Forelimb muscle (tissue), 1 donor: ENCODE results near the gene FKBP2. TPM values are rescaled to one million over a fixed set of nuclear protein-coding genes. Genes with fewer than 3 reads are reported as not detected.
A peak's percentile ranks its signal among the peaks of the same experiment; 100 is the strongest.

ENCODE experiments used
- DNase-seq: peaks from one replicate; pipeline ENCODE4 v3.0.0-alpha.2; 2013; ENCODE audit warnings: low read depth
- polyA plus RNA-seq: library from polyadenylated mRNA; unstranded; fragments of 120-200 nt; gene quantifications from one replicate; pipeline ENCODE4 v1.2.1, GENCODE V29; 2013; ENCODE audit not compliant: insufficient read length

Gene FKBP2
- polyA plus RNA-seq, result 43.2 TPM

DNA sequence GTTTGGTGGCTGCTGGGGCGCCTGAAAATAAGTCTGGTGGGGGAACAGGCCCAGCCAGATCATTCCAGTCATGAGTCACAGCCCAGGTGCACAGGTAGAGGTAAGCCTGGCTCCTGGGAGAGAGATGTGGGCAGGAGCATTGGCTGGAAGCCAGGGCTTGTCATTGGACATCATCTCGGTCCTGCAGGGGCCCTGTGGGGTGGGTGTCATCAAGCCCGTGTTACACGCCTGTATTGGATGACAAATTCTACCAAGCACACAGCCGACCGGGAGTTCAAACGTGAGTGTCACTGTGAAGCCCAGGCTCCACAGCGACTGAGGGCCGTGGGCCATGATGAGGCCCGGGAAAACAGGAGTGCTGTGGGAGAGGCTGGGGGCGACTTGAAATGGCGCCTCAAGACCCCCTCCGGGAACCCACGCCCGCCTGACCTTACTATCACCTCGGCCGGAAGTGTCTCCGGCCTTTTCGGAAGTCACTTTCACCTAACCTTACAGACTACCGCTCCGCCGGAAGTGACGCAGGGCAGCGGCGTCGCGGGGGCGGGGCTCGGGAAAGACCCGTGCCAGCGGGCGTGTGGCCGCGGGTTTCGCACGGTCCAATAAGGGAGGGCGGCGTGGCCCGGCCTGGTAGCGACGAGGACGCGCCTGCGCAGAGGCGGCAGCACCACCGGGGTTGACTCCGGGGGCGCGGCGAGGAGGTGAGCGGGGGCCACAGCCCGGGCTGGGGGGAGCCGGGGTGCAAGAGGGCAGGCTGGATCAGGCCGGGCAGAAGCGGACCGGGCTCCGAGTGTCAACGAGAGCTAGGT is at the start of gene FKBP2:
FKBP2 (plus strand) TSS at position 661 of the 806 bp plus-strand sequence. CDS start 1,293 bp downstream, outside the sequence.
- DNase-seq, result peak; percentile 80

DNA sequence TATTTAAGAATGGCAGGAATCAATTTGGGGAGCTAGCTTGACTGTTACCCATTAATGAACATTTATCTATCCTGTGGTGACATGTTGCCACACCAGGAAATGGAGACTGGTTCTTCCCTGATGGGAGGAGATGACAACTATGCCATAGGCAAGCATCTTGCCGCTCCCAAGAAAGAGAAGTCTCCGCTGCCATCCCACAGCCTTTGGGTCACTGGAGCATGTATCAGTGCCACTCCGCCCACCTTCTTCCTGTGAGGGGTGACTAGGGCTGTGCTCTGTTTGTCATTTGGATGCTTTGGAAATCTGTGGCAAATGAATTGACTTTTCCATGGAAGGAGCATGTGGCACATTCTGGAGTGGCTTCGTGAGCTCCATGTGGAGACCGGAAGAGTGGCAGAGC is 48.5 kb upstream of the FKBP2 start:
- DNase-seq, result no peak

DNA sequence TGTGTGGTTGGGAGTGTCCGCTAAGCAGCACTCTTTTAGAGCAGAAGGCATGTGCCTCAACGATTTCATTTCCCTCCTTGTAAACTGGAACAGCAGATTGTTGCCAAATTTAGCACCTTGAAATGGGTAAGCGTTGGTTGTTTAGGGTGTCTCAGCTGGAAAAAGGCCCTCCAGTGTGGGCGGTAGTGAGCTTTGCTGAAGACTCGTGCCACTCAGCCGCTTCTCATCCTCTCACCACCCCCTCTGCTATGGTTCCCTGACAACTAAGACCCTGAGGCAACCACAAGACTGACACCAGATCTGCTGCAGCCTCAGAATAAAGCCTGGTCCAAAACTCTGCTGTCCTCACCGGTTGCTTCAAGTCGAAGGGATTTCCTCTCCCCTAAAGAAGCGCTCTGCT is 44.3 kb upstream of the FKBP2 start:
- DNase-seq, result no peak

DNA sequence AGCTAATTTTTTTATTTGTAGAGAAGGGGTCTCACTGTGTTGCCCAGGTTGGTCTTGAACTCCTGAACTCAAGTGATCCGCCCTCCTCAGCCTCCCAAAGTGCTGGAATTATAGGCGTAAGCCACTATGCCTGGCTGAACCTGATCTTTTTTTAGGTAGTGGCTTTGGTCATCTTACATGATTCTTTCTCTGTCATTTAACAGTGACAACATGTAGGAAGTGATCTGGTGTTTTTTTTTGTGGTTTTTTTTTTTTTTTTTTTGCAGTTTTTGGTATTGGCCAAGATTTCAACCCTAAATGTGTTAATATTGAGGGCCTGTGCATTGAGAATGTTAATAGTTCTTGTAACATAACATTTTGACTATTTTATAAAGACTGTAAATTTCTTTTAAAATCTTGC is 42.4 kb upstream of the FKBP2 start:
- no peak for DNase-seq

DNA sequence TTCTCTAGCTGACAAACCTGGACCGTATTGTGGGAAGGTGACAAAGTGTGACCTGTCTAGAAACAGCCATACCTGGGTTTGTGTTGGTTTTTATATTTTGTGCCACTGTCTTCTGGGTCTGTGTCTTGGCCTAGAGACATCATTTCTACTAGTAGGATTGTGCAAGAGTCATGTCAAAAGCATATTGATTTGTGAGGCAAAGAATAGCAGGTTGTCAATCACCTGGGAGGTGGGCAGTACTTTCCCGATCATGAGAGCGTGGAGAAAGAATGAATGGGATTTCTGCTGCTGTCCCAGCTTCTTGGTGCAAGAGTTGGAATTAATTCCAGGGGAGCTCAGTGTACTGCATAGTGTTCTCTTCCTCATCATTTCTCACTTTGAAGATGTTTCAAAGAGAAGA is 39.4 kb upstream of the FKBP2 start:
- no peak for DNase-seq

DNA sequence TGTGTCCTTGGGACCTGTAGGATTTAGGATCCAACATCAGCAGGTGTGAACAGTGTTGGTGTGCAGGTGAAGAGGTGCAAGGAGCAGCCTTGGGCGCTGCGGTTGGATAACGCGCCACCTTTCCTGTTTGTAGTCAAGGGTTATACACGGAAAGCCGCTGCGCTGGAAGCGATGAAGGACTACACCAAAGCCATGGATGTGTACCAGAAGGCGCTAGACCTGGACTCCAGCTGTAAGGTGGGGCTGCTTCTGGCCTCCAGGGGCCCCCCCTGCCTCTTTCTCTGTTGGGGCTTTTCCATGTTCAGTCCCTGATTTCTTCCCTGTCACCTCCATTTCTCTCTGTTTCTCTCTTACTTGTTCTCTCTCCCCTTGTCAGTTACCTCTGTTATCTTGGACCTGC is 37.9 kb upstream of the FKBP2 start:
- DNase-seq, result no peak

DNA sequence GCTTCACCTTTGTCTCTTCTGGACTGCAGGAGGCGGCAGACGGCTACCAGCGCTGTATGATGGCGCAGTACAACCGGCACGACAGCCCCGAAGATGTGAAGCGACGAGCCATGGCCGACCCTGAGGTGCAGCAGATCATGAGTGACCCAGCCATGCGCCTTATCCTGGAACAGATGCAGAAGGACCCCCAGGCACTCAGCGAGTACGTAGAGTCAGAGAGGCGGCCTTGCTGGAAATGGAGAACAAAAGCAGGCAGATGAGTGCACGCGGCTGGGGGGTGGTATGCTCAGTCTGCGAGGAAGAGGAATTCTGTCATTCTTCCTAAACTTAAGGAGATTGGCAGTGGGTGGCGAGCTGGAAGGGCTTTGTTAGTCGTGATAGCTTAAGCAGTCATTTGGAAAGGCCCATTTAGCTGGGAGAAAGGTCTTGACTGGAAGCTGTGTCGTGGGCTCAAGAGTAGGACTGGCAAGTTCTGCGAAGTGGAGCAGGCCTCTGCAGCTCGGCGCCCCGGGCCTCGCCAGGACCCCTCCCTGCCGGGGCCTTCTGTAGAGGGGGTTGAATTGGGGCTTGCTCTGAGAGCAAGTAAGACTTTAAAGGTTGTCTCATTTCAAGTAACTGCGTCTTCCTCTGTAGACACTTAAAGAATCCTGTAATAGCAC is 37.3 kb upstream of the FKBP2 start:
- DNase-seq, result no peak

DNA sequence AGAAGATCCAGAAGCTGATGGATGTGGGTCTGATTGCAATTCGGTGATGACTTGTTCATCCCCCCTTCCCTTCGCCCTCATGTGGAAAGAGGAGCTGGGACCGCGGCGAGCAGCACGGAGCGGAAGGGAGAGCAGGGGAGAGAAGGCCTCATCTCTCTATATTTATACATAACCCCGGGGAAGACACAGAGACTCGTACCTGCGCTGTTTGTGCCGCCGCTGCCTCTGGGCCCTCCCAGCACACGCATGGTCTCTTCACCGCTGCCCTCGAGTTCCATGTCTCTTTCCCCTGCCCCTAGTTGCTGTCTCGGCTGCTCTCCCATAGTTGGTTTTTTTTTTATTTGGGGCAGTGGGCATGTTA is 36.8 kb upstream of the FKBP2 start:
- no peak for DNase-seq

DNA sequence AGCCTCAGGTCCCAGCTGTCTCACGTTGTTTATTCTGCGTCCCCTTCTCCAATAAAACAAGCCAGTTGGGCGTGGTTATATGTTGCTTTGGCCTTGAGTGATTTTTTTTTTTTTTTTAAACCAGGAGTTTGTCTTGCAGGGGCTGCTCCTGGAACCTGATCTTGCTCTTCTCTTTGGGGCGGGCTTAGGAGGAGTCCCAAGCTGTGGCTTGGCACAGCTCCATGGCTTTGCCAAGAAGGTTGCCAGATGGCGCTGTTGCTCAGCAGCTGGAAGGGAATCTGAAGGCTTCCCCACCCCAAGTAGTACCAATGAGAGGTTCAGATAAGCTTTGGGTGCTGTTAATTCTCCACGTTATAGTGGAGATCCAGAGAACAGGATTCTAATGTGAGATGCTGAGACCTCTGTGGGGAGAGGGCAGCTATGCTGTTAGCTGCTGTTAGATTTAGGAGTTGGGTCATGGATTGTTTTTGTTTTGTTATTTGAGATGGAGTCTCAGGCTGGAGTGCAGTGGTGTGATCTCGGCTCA is 36.4 kb upstream of the FKBP2 start:
- peak; percentile 61 for DNase-seq

DNA sequence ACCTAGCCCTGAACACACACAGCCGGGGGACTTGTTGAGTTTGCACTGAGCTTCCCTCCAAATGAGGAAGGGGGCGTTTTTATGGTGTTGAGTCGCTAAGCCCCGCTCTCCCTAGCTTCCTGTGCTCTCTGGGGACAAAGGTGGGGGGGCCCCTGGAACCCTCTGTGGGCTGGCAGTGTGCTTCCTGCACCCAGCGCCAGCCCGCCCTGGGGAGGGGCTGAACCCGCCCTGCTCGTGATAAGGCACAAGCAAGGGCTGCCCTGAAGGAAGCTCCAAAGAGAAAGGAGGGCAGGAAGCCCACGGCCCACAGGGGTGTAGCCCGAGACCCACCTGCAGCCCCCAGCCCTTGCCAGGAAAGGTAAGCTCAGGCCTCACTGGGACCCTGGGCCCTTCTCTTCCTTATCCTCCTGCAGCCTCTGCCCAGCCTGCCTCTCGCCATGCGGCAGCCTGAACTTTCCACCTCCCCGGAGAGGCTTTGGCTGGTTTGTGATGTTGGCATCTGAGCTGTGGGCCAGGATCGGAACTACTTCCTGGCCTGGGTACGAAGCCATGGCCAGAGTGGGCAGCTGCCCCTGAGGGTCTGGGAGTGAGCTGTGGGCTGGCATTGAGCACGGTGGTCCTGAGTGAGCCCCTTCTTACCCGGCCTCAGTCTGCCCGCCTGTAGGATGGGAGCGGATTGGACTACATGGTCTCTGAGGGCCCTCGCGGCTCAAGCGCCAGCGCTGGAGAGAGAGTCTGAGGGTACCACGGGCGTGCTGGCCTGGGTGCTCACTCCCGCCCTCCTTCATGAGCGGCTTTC is 34.2 kb upstream of the FKBP2 start, which contains the start of gene FERMT3:
FERMT3 (plus strand) TSS at position 265 of the 799 bp plus-strand sequence. CDS start 644 bp downstream, outside the sequence.
- no peak for DNase-seq

DNA sequence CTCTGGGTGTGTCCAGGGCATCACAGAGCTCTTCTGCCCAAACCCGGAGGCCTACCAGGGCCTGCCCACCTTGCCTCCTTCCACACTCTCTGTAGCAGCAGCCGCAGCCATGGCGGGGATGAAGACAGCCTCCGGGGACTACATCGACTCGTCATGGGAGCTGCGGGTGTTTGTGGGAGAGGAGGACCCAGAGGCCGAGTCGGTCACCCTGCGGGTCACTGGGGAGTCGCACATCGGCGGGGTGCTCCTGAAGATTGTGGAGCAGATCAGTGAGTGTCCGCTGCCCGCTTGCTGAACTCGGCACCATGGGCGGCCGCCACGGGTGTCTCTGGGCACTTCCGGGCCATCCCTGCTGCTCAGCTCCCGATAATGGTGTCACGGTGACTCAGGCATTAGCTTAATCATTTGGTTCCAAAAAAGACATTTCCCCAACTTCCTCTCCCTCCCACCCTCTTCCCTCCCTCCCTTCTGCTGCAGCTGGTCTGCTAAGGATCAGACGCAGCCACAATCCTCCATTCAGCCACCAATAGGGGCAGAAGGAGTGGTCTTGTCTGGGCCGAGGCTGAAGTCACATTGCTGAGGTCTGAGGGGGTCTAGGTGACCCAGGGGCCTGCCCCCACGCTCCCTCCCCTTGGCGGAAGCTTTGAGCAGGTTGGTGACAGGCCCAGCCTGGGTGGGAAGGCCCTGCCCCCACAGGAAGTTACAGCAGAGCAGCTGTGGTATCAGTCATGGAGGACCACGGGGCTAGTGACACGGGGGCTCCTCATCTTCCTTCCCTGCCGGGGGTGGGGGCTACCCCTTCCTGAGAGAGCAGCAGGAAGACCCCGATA is 33.4 kb upstream of the FKBP2 start:
- DNase-seq, result peak; percentile 43

DNA sequence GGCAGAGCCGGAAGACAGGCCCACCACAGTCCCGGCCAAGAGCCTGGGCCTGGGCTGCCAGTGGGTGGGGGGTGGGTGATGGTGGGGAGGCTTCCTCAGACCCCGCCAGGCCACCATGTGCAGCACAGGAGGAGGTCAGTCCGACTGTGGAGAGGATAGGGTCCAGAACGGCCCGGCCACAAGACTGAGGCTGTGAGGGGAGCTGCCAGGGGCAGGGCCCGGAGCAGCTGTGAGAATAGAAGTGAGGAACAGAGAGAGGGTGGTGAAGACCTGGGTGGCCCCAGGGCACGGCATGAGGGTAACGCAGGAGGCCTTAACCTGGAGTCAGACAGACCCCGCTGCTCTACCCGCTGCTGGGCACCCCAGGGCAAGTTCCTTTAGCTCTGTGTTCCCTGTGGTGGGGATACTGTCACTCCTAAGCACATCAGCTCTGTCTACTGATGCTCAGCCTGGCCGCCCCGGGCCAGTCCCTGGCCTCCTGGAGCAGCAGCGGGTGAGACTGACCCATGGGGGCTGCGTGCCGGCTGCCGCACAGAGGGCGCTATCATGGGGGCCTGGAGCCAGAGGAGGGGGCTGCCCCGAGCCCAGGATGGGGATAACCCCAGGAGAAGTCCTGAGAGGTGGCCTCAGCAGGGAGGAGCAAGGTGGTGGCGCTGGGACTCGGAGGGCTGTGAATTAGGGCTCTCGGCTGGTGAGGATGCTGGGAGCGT is 32.7 kb upstream of the FKBP2 start:
- DNase-seq, result no peak

DNA sequence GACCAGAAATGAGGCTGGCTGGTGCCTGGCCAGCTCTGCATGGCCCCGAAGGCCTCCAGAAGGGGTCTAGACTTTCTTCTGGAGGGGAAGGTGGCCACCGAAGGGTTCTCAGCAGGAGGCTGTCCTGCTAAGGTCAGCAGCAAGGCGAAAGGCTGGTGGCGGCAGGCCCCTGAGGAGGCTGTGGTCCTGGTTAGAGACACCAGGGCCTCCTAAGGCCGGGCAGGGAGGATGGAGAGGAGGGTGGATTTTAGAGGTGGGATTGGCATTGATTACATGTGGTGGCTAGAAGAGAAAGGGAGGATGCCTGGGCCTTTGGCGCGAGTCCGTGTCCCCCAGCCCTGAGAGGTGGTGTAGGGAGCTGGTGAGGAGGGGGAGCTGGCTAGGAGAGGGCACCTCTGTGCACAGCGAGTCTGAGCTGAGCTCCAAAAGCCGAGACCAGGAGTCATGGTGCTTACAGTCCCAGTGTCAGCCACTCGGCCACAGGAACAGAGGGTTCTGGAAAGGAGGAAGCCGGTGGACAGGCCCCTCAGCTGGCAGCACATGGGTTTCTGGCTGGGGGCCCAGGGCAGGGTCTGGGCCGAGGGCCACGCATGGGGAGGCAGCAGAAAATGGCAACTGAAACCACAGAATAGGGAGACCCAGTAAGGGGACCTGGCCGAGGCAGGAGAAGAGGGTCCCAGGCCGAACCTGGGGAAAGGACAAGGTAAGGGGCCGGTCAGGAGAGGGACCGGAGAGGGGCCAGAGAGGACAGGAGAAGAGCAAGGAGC is 31.9 kb upstream of the FKBP2 start:
- no peak for DNase-seq

DNA sequence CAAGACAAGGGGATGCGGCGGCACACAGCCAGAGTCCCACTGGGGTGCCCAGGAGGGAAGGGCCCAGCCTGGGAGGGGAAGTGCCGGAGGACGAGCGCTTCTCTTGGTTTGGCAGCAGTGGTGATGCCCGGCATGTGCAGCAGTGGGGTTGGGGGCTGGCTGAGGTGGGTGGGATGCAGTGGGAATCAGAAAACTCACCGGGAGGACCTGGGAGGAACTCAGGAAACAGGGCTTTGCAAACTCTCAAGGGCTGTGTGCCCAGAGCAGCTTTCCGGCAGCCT is 31.4 kb upstream of the FKBP2 start:
- no peak for DNase-seq

DNA sequence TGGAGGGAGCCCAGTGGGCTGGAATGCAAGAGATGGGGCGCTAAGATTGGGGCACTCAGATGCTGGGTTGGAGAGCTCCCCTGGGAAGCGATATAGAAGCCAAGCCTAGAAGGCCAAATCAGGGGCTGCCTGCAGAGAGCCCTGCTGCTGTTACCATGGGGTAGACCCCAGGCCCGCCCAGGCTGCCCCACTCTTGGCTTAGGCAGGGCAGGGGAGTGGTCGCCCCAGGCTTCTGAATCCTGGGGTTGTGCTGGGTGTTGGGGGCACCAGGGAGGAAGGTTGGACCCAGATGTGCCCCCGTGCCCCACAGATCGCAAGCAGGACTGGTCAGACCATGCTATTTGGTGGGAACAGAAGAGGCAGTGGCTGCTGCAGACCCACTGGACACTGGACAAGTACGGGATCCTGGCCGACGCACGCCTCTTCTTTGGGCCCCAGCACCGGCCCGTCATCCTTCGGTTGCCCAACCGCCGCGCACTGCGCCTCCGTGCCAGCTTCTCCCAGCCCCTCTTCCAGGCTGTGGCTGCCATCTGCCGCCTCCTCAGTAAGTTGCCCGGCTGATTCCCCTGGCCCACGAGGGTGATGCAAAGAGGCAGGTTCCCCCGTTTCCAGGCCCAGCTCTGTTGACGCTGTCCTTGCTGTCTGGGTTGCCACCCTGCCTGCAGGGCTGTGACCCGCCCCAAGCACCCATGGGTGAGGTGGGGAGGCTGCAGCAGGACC is 30.4 kb upstream of the FKBP2 start:
- DNase-seq, result no peak

DNA sequence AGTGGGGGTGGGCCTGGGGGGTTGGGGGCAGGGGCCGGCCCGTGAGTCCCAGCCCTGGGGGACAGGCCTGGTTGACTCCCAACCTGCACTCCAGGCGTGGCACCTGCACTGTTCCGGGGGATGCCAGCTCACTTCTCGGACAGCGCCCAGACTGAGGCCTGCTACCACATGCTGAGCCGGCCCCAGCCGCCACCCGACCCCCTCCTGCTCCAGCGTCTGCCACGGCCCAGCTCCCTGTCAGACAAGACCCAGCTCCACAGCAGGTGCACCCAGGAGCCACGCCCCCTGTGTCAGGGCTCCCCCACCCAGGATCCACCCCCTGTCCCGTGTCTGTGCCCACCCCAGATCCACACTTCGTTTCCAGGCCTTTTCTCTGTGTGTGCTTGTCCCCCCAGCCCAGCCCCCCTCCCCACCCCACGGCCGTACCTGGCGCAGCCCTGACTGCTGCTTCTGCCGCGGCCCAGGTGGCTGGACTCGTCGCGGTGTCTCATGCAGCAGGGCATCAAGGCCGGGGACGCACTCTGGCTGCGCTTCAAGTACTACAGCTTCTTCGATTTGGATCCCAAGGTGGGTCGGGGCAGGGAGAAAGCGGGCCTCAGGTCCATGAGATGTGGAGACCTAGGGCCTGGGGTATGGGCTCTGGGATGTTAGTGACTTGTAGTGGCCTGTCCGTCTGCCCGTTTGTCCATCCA is 29.6 kb upstream of the FKBP2 start:
- DNase-seq, result no peak

DNA sequence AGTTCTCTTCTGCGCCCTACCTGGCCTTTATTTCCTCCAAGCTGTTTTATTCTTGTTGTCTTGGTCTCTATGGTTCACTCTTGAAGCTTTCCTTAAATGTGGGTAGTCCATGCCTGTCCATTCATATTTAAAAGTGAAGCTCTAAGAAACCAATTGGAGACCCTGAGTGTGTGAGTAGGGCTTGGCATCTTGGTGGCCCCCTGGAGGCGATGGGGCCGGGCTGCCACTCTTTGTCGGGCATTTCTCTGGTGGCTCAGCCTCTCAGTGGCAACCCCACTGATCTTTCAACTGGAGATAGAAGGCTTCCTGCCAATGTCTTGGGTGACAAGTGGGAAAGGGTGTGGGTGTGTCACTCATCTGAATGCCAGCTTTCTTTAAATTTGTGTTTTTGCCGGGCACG is 24.0 kb upstream of the FKBP2 start:
- no peak for DNase-seq

DNA sequence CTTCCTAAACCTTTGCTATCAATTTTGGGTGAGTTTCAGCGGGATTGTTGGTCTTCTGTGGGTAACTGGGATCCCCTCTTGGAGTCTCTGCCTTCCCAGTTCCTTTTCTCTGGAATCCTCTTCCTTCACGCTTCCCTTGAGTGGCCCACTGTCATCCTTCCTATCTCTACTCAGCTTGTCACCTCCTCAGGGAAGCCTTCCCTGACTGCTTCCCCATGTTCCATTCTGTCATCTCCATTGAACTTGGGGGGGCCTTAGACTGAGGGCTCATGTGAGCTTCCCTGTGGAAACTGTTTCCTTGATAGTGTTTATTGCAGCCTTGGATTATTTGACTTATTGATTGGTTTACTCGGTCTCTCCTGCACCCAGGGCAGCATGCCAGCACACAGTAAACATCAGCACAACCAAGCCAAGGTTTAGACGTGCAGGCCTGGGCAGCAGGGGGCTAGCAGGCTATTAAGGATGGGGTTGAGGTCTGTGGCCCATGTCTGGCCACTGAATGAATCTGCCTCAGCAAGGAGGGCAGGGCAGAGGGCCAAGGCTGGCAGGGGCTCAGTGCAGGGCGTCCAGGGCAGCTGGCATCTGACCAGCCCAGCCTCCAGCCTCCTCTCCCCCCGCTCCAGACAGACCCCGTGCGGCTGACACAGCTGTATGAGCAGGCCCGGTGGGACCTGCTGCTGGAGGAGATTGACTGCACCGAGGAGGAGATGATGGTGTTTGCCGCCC is 22.1 kb upstream of the FKBP2 start:
- no peak for DNase-seq
